A673 (cell line): Measurements from ENCODE around the gene INPP5E. TPM values are rescaled to one million over a fixed set of nuclear protein-coding genes. Genes with fewer than 3 reads are reported as not detected.

Experiments used
- BruUV-seq: library from RNA; stranded (reverse); fragments of 400-500 nt; replicated peaks from 2 replicates; lab custom pipeline; 2021; lab: Mats Ljungman, UMichigan
- CTCF ChIA-PET: fragments of 300-600 bp; sonication (Branson Sonifier 250); formaldehyde crosslinking; loops from one replicate; lab custom pipeline; 2022; ENCODE audit warnings: antibody characterized with exemption; lab: Charles Lee
- POLR2A ChIA-PET: fragments of 300-600 bp; sonication (Branson Sonifier 250); formaldehyde crosslinking; loops from one replicate; lab custom pipeline; 2022; ENCODE audit warnings: antibody characterized with exemption; ENCODE audit not compliant: low non-redundant PET; lab: Charles Lee
- DNase-seq: peaks from one replicate; pipeline ENCODE4 v3.0.0-alpha.2; 2015; ENCODE audit warnings: low spot score
- H3K27ac ChIP-seq: fragments of 200-600 bp; sonication (generic); 2 replicates; pipeline ENCODE4 v1.5.1; 2016; ENCODE audit warnings: mixed run types, low read depth, mild to moderate bottlenecking, mixed read lengths, antibody characterized with exemption, low read length; ENCODE audit not compliant: poor library complexity, severe bottlenecking
- H3K27me3 ChIP-seq: fragments of 200-600 bp; sonication (generic); replicated peaks from 2 replicates; pipeline ENCODE4 v1.6.1; 2017; ENCODE audit warnings: mixed run types, low read depth, mild to moderate bottlenecking, mixed read lengths, antibody characterized with exemption, low read length; ENCODE audit not compliant: insufficient read depth, poor library complexity
- H3K36me3 ChIP-seq: fragments of 200-600 bp; sonication (generic); 2 replicates; pipeline ENCODE4 v1.6.1; 2016; ENCODE audit warnings: mixed run types, mild to moderate bottlenecking, mixed read lengths, antibody characterized with exemption, low read length; ENCODE audit not compliant: insufficient read depth, poor library complexity, severe bottlenecking
- H3K4me1 ChIP-seq: fragments of 200-600 bp; sonication (generic); 2 replicates; pipeline ENCODE4 v1.6.1; 2017; ENCODE audit warnings: mixed run types, mild to moderate bottlenecking, mixed read lengths, antibody characterized with exemption, low read length; ENCODE audit not compliant: insufficient read depth, poor library complexity, severe bottlenecking
- H3K4me3 ChIP-seq: fragments of 200-600 bp; sonication (generic); 2 replicates; pipeline ENCODE4 v1.5.1; 2016; ENCODE audit warnings: low read depth, mixed run types, mild to moderate bottlenecking, mixed read lengths, low read length; ENCODE audit not compliant: poor library complexity, severe bottlenecking
- H3K9me3 ChIP-seq: fragments of 200-600 bp; sonication (generic); 2 replicates; pipeline ENCODE4 v1.6.1; 2016; ENCODE audit warnings: mixed run types, low read depth, mild to moderate bottlenecking, mixed read lengths, antibody characterized with exemption, low read length; ENCODE audit not compliant: poor library complexity, severe bottlenecking
- CTCF ChIP-seq: fragments of 300-800, 200-600 bp; sonication (generic); conservative IDR thresholded peaks from 2 replicates; pipeline ENCODE4 v1.5.1; 2017; ENCODE audit warnings: low read depth, mild to moderate bottlenecking, antibody characterized with exemption, low read length, moderate library complexity, mixed read lengths
- EZH2 ChIP-seq: fragments of 200-600 bp; sonication (generic); IDR thresholded peaks from 2 replicates; pipeline ENCODE4 v1.6.1; 2017; ENCODE audit warnings: borderline replicate concordance, low read depth, mild to moderate bottlenecking, mixed read lengths, antibody characterized with exemption, low read length; ENCODE audit not compliant: poor library complexity, severe bottlenecking
- intact Hi-C: fragments of 100-400 bp; cut with micrococcal nuclease; formaldehyde crosslinking; loops from one replicate; pipeline ENCODE4 v1.10.0; 2022; ENCODE audit not compliant: unreplicated experiment
- total RNA-seq: library from RNA; stranded (reverse); gene quantifications from 2 replicates; pipeline ENCODE4 v1.2.3, GENCODE V29; 2021

The INPP5E gene
- total RNA-seq, 1 experiment from 2014 or later: 26.2 TPM

DNA sequence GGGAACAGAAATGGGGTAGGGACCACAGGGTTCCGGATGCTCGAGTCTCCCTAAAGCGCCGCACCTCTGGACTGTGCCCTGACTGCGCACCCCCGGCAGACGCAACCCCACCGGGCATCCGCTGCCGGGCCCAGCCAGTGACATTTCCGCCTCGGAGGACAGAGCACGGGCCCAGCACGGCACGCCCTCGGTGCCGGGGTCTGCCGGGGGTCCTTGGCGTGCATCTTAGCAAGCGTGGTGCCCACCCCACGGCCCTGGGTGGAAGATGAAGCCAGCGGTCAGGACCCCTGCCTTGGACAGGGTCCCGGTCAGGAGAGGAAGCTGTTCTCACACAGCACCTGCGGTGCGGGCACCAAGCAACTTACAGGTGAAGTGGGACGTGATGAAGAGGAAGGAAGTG, 7.1 kb downstream of the INPP5E start:
- H3K36me3 ChIP-seq: peaks cover 29% of the 10 kb centered on the region
- H3K4me3 ChIP-seq: no peak overlapping the region
- no peak for DNase-seq
- H3K9me3 ChIP-seq: no peaks in the 10 kb centered on the region
- ChIA-PET POLR2A (no interaction called here), CTCF (no interaction called here)
- H3K4me1 ChIP-seq: peaks cover 6% of the 10 kb centered on the region
- H3K27ac ChIP-seq: no peak overlapping the region
- TF ChIP-seq CTCF (no peak), EZH2 (no peak)
- H3K27me3 ChIP-seq: no peaks in the 10 kb centered on the region
- intact Hi-C loops: no loop called here
- BruUV-seq: no TSS peak

GRCh38 chr9:136431782-136432350, 7.8 kb downstream of the INPP5E start:
- H3K9me3 ChIP-seq: no peaks in the 10 kb centered on the region
- no TSS peak for BruUV-seq
- no peaks in the 10 kb centered on the region for H3K27me3 ChIP-seq
- intact Hi-C loops: no loop called here
- TF ChIP-seq EZH2: no peak
- TF ChIP-seq CTCF: no peak
- no peak for DNase-seq
- H3K27ac ChIP-seq: no peak overlapping the region
- ChIA-PET CTCF (no interaction called here), POLR2A (interaction anchor here (0.6 kb wide), 1 partner anchor 254 kb away, joined by 3 read pairs; no protein-coding TSS in a partner anchor)
- H3K36me3 ChIP-seq: peaks cover 29% of the 10 kb centered on the region
- H3K4me1 ChIP-seq: peaks cover 2% of the 10 kb centered on the region
- H3K4me3 ChIP-seq: no peak overlapping the region

GRCh38 chr9:136430588-136431234, 8.9 kb downstream of the INPP5E start:
- no peak for TF ChIP-seq CTCF
- TF ChIP-seq EZH2: no peak
- Histone ChIP-seq H3K27ac (no peak overlapping the region), H3K4me1 (peaks cover 5% of the 10 kb centered on the region), H3K4me3 (no peak overlapping the region), H3K36me3 (peaks cover 29% of the 10 kb centered on the region), H3K9me3 (no peaks in the 10 kb centered on the region), H3K27me3 (no peaks in the 10 kb centered on the region)
- CTCF ChIA-PET: interaction anchor here (1.5 kb wide), 1 partner anchor 30 kb away, joined by 3 read pairs; no protein-coding TSS in a partner anchor
- no TSS peak for BruUV-seq
- intact Hi-C loops: no loop called here
- POLR2A ChIA-PET: no interaction called here
- DNase-seq: no peak
